M059J (cell line): ENCODE measurements around the gene MAIP1. TPM values are rescaled to one million over a fixed set of nuclear protein-coding genes. Genes with fewer than 3 reads are reported as not detected.

Experiments
- DNase-seq: peaks from one replicate; pipeline ENCODE4 v3.0.0-alpha.2; 2012; ENCODE audit warnings: low read depth
- total RNA-seq: library from RNA; depleted of rRNA; stranded (reverse); fragments of >200 nt; shearing (Covaris generic); gene quantifications from 2 replicates; pipeline ENCODE4 v1.2.3, GENCODE V29; 2014

MAIP1 gene
- total RNA-seq, 1 experiment from 2014 or later, result 27.4 TPM

GRCh38 chr2:199950396-199950795, 5.0 kb upstream of the MAIP1 start:
- no peak for DNase-seq

- DNase-seq, result no peak
These were observed 4.4 kb upstream of the MAIP1 start for GRCh38 chr2:199951023-199951422.

- no peak for DNase-seq
These were observed 409 bp upstream of the MAIP1 start for GRCh38 chr2:199955007-199955338.

- DNase-seq, result peak; percentile 9
These were observed 639 bp downstream of the MAIP1 start for GRCh38 chr2:199956062-199956380.

GRCh38 chr2:199958014-199958413, 2.6 kb downstream of the MAIP1 start:
- no peak for DNase-seq

- no peak for DNase-seq
These were observed 6.8 kb downstream of the MAIP1 start for GRCh38 chr2:199962203-199962602.

- DNase-seq, result no peak
These were observed 11.0 kb downstream of the MAIP1 start for GRCh38 chr2:199966405-199966804.

GRCh38 chr2:199966976-199967375, 11.6 kb downstream of the MAIP1 start:
- no peak for DNase-seq

- DNase-seq, result no peak
These were observed 12.7 kb downstream of the MAIP1 start for GRCh38 chr2:199968126-199968525.

- DNase-seq, result no peak
These were observed 16.8 kb downstream of the MAIP1 start for GRCh38 chr2:199972088-199972626.

- peak; percentile 31 for DNase-seq
These were observed 18.3 kb downstream of the MAIP1 start for GRCh38 chr2:199973703-199974102.

- no peak for DNase-seq
These were observed 20.0 kb downstream of the MAIP1 start for GRCh38 chr2:199975273-199975895.

GRCh38 chr2:199977984-199978415, 22.6 kb downstream of the MAIP1 start:
- DNase-seq, result peak; percentile 73

- DNase-seq, result no peak
These were observed 24.0 kb downstream of the MAIP1 start for GRCh38 chr2:199979398-199979797.

- DNase-seq, result peak; percentile 75
These were observed 24.6 kb downstream of the MAIP1 start for GRCh38 chr2:199979832-199980628.

GRCh38 chr2:199982126-199982843, 26.9 kb downstream of the MAIP1 start:
- no peak for DNase-seq

- DNase-seq, result no peak
These were observed 28.2 kb downstream of the MAIP1 start for GRCh38 chr2:199983534-199983933.

- no peak for DNase-seq
These were observed 28.8 kb downstream of the MAIP1 start for GRCh38 chr2:199984159-199984558.

GRCh38 chr2:199984755-199985154, 29.4 kb downstream of the MAIP1 start:
- DNase-seq, result no peak

GRCh38 chr2:199985625-199986207, 30.3 kb downstream of the MAIP1 start:
- peak; percentile 75 for DNase-seq

- DNase-seq, result no peak
These were observed 32.2 kb downstream of the MAIP1 start for GRCh38 chr2:199987586-199987985.

GRCh38 chr2:199988151-199988550, 32.8 kb downstream of the MAIP1 start:
- DNase-seq, result no peak
